ENCODE data around the gene LCE4A.

The LCE4A gene

DNA sequence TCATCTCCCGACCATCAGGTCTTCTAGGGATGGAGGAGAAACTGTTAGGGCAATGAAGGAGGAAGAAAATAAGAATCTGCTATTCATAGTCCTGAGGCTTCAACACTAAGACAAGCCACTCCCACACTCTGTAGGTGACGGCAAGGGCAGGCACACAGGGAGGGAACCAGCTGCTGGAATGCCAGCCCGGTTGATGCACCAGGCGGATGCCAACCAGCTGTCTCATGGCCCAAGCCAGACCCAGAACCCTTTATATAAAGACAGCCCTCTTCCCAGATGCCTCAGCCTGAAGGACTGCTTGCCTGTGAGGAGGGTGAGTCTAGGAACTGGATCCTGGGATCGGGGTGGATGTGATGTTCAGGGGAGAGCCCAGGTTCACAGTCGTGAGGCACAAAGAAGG is 49.8 kb downstream of the LCE4A start, which contains the start of gene KPRP:
Gene KPRP, plus strand, starts transcription at position 279 of the 400 bp plus-strand sequence. CDS start 1,564 bp downstream, outside the sequence.
- no peak within 1 kb of the TSS for H3K4me3 ChIP-seq (ENCODE audit: low read depth, low read length)
- no peak for DNase-seq (ENCODE audit: low read depth, low spot score)
- in situ Hi-C loops (cut with HindIII; ENCODE audit: low sequenced_read_pairs): no loop called here
- TF ChIP-seq, protein P1, sequence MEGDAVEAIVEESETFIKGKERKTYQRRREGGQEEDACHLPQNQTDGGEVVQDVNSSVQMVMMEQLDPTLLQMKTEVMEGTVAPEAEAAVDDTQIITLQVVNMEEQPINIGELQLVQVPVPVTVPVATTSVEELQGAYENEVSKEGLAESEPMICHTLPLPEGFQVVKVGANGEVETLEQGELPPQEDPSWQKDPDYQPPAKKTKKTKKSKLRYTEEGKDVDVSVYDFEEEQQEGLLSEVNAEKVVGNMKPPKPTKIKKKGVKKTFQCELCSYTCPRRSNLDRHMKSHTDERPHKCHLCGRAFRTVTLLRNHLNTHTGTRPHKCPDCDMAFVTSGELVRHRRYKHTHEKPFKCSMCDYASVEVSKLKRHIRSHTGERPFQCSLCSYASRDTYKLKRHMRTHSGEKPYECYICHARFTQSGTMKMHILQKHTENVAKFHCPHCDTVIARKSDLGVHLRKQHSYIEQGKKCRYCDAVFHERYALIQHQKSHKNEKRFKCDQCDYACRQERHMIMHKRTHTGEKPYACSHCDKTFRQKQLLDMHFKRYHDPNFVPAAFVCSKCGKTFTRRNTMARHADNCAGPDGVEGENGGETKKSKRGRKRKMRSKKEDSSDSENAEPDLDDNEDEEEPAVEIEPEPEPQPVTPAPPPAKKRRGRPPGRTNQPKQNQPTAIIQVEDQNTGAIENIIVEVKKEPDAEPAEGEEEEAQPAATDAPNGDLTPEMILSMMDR (IDR thresholded peaks at IDR 0.05; ENCODE audit: low read depth, low read length): no peak

DNA sequence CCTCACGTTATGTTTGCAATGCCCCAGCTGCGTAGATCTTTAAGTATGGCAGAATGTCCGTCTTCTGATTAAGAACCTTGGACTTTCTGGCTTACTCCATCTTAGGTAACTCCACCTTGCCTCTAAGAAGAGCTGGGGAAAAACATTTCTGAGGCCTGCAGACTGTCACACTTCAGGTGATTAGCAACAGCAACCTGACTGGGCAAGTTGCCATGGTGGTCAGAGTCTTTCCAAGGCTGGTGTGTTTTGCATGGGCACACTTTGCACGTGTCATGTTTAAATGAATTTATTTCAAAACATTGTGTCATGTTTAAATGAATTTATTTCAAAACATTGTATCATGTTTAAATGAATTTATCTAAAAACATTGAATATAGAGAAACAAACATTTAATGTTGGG is 50.7 kb downstream of the LCE4A start:
- no peak for DNase-seq (ENCODE audit: low read depth, low spot score)
- in situ Hi-C loops (cut with HindIII; ENCODE audit: low sequenced_read_pairs): no loop called here
- H3K4me3 ChIP-seq (ENCODE audit: low read depth, low read length): no peak overlapping the region
- TF ChIP-seq, protein P1 (IDR thresholded peaks at IDR 0.05; ENCODE audit: low read depth, low read length): no peak

Measured in astrocyte of the spinal cord (primary cell).